RWPE2 (cell line): Measurements from ENCODE around the gene PRKCSH.
"Not testable (repeated sequence)": the region's sequence is repeated elsewhere in the genome, so short reads cannot be mapped to it uniquely, and the experiment has no call there.

ENCODE experiments used
- ATAC-seq: fragments of 200-7000 bp; cut with Tn5 transposase; 3 replicates; pipeline ENCODE4 v1.9.1; 2021; ENCODE audit warnings: low read depth
- DNase-seq: peaks from one replicate; pipeline ENCODE4 v3.0.0-alpha.2; 2020; ENCODE audit warnings: low spot score
- H3K27ac ChIP-seq: fragments of 450-650 bp; 2 replicates; pipeline ENCODE4 v1.5.1; 2017; ENCODE audit warnings: mild to moderate bottlenecking; ENCODE audit not compliant: poor library complexity, severe bottlenecking
- H3K27me3 ChIP-seq: fragments of 250-450 bp; sonication (Bioruptor Pico); 2 replicates; pipeline ENCODE4 v1.5.1; 2021; ENCODE audit warnings: mild to moderate bottlenecking, moderate library complexity; ENCODE audit not compliant: insufficient read depth, poor library complexity, severe bottlenecking
- H3K36me3 ChIP-seq: fragments of 250-450 bp; sonication (Bioruptor Pico); 2 replicates; pipeline ENCODE4 v1.5.1; 2020; ENCODE audit warnings: low read depth, mild to moderate bottlenecking, moderate library complexity
- H3K4me1 ChIP-seq: fragments of 250-450 bp; sonication (Bioruptor Pico); 2 replicates; pipeline ENCODE4 v1.5.1; 2021; ENCODE audit warnings: mild to moderate bottlenecking, moderate library complexity; ENCODE audit not compliant: insufficient read depth, poor library complexity, severe bottlenecking
- H3K4me3 ChIP-seq: fragments of 250-450 bp; sonication (Bioruptor Pico); 2 replicates; pipeline ENCODE4 v1.5.1; 2021; ENCODE audit warnings: mild to moderate bottlenecking, moderate library complexity; ENCODE audit not compliant: severe bottlenecking
- H3K9me3 ChIP-seq: fragments of 250-450 bp; sonication (Bioruptor Pico); 2 replicates; pipeline ENCODE4 v1.5.1; 2021; ENCODE audit warnings: mild to moderate bottlenecking, moderate library complexity; ENCODE audit not compliant: severe bottlenecking
- CTCF ChIP-seq: fragments of 450-650 bp; IDR thresholded peaks from one replicate; pipeline ENCODE4 v1.5.1; 2017; ENCODE audit warnings: mild to moderate bottlenecking, moderate library complexity; ENCODE audit not compliant: poor library complexity, severe bottlenecking

PRKCSH gene

GRCh38 chr19:11456659-11457058, 21.2 kb downstream of the PRKCSH start:
- Histone ChIP-seq H3K9me3 (no peaks in the 10 kb centered on the region), H3K36me3 (no peaks in the 10 kb centered on the region), H3K4me3 (no peak overlapping the region), H3K27me3 (no peaks in the 10 kb centered on the region), H3K27ac (no peak overlapping the region), H3K4me1 (no peaks in the 10 kb centered on the region)
- ATAC-seq, result no peak
- DNase-seq, result no peak
- no peak for TF ChIP-seq CTCF

- H3K27ac ChIP-seq, result no peak overlapping the region
These were observed 21.7 kb downstream of the PRKCSH start for GRCh38 chr19:11457115-11457514.

GRCh38 chr19:11457831-11458230, 22.4 kb downstream of the PRKCSH start:
- no peaks in the 10 kb centered on the region for H3K9me3 ChIP-seq
- no peak overlapping the region for H3K27ac ChIP-seq
- no peak for ATAC-seq
- H3K4me3 ChIP-seq, result no peak overlapping the region
- H3K4me1 ChIP-seq, result no peaks in the 10 kb centered on the region
- DNase-seq, result no peak
- no peaks in the 10 kb centered on the region for H3K36me3 ChIP-seq
- no peak for TF ChIP-seq CTCF
- no peaks in the 10 kb centered on the region for H3K27me3 ChIP-seq

More at GRCh38 chr19:11457115-11457514, 21.7 kb downstream of the PRKCSH start:
- ATAC-seq, result no peak
- no peaks in the 10 kb centered on the region for H3K27me3 ChIP-seq
- no peak overlapping the region for H3K4me3 ChIP-seq
- H3K36me3 ChIP-seq, result no peaks in the 10 kb centered on the region
- TF ChIP-seq CTCF, result no peak
- no peaks in the 10 kb centered on the region for H3K4me1 ChIP-seq
- DNase-seq, result no peak
- no peaks in the 10 kb centered on the region for H3K9me3 ChIP-seq

GRCh38 chr19:11458236-11458900, 22.9 kb downstream of the PRKCSH start:
- ATAC-seq (no peak), DNase-seq (no peak)
- no peaks in the 10 kb centered on the region for H3K4me1 ChIP-seq
- no peaks in the 10 kb centered on the region for H3K36me3 ChIP-seq
- H3K4me3 ChIP-seq, result no peak overlapping the region
- H3K27ac ChIP-seq, result no peak overlapping the region
- no peak for TF ChIP-seq CTCF
- H3K9me3 ChIP-seq, result no peaks in the 10 kb centered on the region
- H3K27me3 ChIP-seq, result no peaks in the 10 kb centered on the region

GRCh38 chr19:11458912-11459311, 23.5 kb downstream of the PRKCSH start:
- not testable (repeated sequence) for DNase-seq, H3K27ac ChIP-seq, H3K4me1 ChIP-seq, H3K36me3 ChIP-seq, H3K27me3 ChIP-seq, H3K9me3 ChIP-seq, H3K4me3 ChIP-seq, ATAC-seq
